HL-60 (cell line): ENCODE data around the gene KLHL18.
A peak's percentile ranks its signal among the peaks of the same experiment; 100 is the strongest.
"Not testable (repeated sequence)": the region's sequence is repeated elsewhere in the genome, so short reads cannot be mapped to it uniquely, and the experiment has no call there.

Experiments
- DNase-seq, 2 experiments: peaks; one replicate each; pipeline ENCODE4 v3.0.0-alpha.2; 2010 to 2020; ENCODE audit warnings: low read depth in 1 of 2, low spot score in 1 of 2
- H3K27ac ChIP-seq: fragments of 250-450 bp; sonication (Bioruptor Pico); replicated peaks from 2 replicates; pipeline ENCODE4 v1.5.1; 2020; ENCODE audit warnings: mild to moderate bottlenecking, moderate library complexity
- H3K27me3 ChIP-seq: fragments of 250-450 bp; sonication (Bioruptor Pico); 2 replicates; pipeline ENCODE4 v1.5.1; 2021; ENCODE audit warnings: mild to moderate bottlenecking, moderate library complexity; ENCODE audit not compliant: insufficient read depth, poor library complexity, severe bottlenecking
- H3K4me3 ChIP-seq: replicated peaks from 2 replicates; pipeline ENCODE4 v1.5.1; 2011; ENCODE audit warnings: mild to moderate bottlenecking, control low read depth, low read length; ENCODE audit not compliant: insufficient read depth
- CTCF ChIP-seq: IDR thresholded peaks from one replicate; pipeline ENCODE4 v1.5.1; 2011; ENCODE audit warnings: low read length, control low read depth, inconsistent platforms; ENCODE audit not compliant: insufficient read depth
- GABPA ChIP-seq: IDR thresholded peaks from 2 replicates; pipeline ENCODE4 v1.6.1; 2012; ENCODE audit warnings: low read depth
- POLR2AphosphoS5 ChIP-seq: IDR thresholded peaks from 2 replicates; pipeline ENCODE4 v1.6.1; 2012; ENCODE audit warnings: low read depth
- REST ChIP-seq: IDR thresholded peaks from 2 replicates; pipeline ENCODE4 v1.6.1; 2012; ENCODE audit warnings: low read depth; ENCODE audit not compliant: insufficient replicate concordance
- SPI1 ChIP-seq: IDR thresholded peaks from 2 replicates; pipeline ENCODE4 v1.6.1; 2012; ENCODE audit warnings: low read depth, mild to moderate bottlenecking, borderline replicate concordance

Gene KLHL18

GRCh38 chr3:47247131-47248064 is 35.3 kb upstream of the KLHL18 start:
- H3K4me3 ChIP-seq, result no peak overlapping the region
- TF ChIP-seq POLR2AphosphoS5 (no peak), CTCF (no peak), REST (no peak), SPI1 (no peak), GABPA (no peak)
- no peak overlapping the region for H3K27ac ChIP-seq
- H3K27me3 ChIP-seq, result no peaks in the 10 kb centered on the region
- no peak for DNase-seq

GRCh38 chr3:47250309-47251060 is 32.3 kb upstream of the KLHL18 start:
- H3K4me3 ChIP-seq, result no peak overlapping the region
- DNase-seq, result peak in 1 of 2 experiments; percentile 54
- TF ChIP-seq SPI1 (peak; percentile 28; the same call in 1 of the 2 replicates), GABPA (no peak), REST (no peak), CTCF (peak; percentile 40), POLR2AphosphoS5 (no peak)
- no peaks in the 10 kb centered on the region for H3K27me3 ChIP-seq
- H3K27ac ChIP-seq, result no peak overlapping the region

- H3K27ac ChIP-seq, H3K27me3 ChIP-seq, H3K4me3 ChIP-seq, DNase-seq: not testable (repeated sequence)
Observed at GRCh38 chr3:47251085-47251484, 31.7 kb upstream of the KLHL18 start.

GRCh38 chr3:47251689-47252088 is 31.1 kb upstream of the KLHL18 start:
- TF ChIP-seq REST, result no peak
- no peak for TF ChIP-seq CTCF
- no peak for TF ChIP-seq SPI1
- TF ChIP-seq POLR2AphosphoS5, result no peak
- TF ChIP-seq GABPA, result no peak
- DNase-seq, result no peak
- H3K4me3 ChIP-seq, result no peak overlapping the region

GRCh38 chr3:47256331-47256730 is 26.4 kb upstream of the KLHL18 start:
- not testable (repeated sequence) for H3K27ac ChIP-seq, DNase-seq, H3K27me3 ChIP-seq

More at GRCh38 chr3:47251689-47252088, 31.1 kb upstream of the KLHL18 start:
- Histone ChIP-seq H3K27ac (no peak overlapping the region), H3K27me3 (no peaks in the 10 kb centered on the region)

More at GRCh38 chr3:47256331-47256730, 26.4 kb upstream of the KLHL18 start:
- H3K4me3 ChIP-seq, result not testable (repeated sequence)
